Left ventricle myocardium inferior (tissue), 1 donor: Measurements from ENCODE around the gene SLC2A4RG. TPM values are rescaled to one million over a fixed set of nuclear protein-coding genes. Genes with fewer than 3 reads are reported as not detected.

ENCODE experiments used
- DNase-seq: peaks from one replicate; pipeline ENCODE4 v3.0.0-alpha.2; 2020
- H3K27ac ChIP-seq: fragments of 200-600 bp; replicated peaks from 2 replicates; pipeline ENCODE4 v1.8.0; 2021
- H3K27me3 ChIP-seq: fragments of 200-600 bp; 2 replicates; pipeline ENCODE4 v1.8.0; 2021; ENCODE audit warnings: low read depth
- H3K36me3 ChIP-seq: fragments of 200-600 bp; 2 replicates; pipeline ENCODE4 v1.8.0; 2021
- H3K4me1 ChIP-seq: fragments of 200-600 bp; 2 replicates; pipeline ENCODE4 v1.8.0; 2021
- H3K4me3 ChIP-seq: fragments of 200-600 bp; 2 replicates; pipeline ENCODE4 v1.8.0; 2021; ENCODE audit warnings: mild to moderate bottlenecking, moderate library complexity
- H3K9me3 ChIP-seq: fragments of 200-600 bp; replicated peaks from 2 replicates; pipeline ENCODE4 v1.8.0; 2021
- intact Hi-C: fragments of 100-400 bp; cut with micrococcal nuclease; formaldehyde crosslinking; loops from one replicate; pipeline ENCODE4 v1.11.0; 2022
- total RNA-seq: library from RNA; stranded (reverse); fragmentation: NEBNext Ultra II Directional; extraction: Animal tissue kit (Norgen Biotek cat#: 25700); gene quantifications from one replicate; pipeline ENCODE4 v1.2.1, GENCODE V29; 2021
- TF ChIP-seq, protein P1 (sequence below): fragments of 200-600 bp; IDR thresholded peaks from 2 replicates; pipeline ENCODE4 v1.8.0; 2021; ENCODE audit warnings: antibody characterized with exemption, mild to moderate bottlenecking, borderline replicate concordance
- donor health status: DM: no; HTN: yes; CAD: no; lungs with severe emphysema.

Gene SLC2A4RG
- total RNA-seq, 1 donor from 2014 or later: 79.2 TPM

DNA sequence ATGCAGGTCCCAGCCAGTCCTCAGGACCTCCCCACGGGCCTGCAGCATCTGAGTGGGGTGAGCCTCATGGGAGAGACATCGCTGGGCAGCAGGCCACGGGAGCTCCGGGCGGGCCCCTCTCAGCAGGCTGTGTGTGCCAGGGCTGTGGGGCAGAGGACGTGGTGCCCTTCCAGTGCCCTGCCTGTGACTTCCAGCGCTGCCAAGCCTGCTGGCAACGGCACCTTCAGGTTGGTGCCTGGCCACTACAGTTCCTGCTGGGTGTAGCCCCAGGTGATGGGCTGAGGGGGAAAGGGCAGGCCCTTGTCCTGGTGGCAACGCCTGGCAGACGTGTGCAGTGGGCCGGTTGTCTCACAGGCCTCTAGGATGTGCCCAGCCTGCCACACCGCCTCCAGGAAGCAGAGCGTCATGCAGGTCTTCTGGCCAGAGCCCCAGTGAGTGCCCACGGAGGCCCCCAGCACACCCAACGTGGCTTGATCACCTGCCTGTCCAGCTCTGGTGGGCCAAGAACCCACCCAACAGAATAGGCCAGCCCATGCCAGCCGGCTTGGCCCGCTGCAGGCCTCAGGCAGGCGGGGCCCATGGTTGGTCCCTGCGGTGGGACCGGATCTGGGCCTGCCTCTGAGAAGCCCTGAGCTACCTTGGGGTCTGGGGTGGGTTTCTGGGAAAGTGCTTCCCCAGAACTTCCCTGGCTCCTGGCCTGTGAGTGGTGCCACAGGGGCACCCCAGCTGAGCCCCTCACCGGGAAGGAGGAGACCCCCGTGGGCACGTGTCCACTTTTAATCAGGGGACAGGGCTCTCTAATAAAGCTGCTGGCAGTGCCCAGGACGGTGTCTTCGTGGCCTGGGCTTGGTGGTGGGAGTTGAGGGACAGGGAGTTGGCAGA is 43.9 kb upstream of the SLC2A4RG start:
- peaks cover 67% of the 10 kb centered on the region for H3K4me1 ChIP-seq
- H3K9me3 ChIP-seq: no peaks in the 10 kb centered on the region
- TF ChIP-seq, protein P1, sequence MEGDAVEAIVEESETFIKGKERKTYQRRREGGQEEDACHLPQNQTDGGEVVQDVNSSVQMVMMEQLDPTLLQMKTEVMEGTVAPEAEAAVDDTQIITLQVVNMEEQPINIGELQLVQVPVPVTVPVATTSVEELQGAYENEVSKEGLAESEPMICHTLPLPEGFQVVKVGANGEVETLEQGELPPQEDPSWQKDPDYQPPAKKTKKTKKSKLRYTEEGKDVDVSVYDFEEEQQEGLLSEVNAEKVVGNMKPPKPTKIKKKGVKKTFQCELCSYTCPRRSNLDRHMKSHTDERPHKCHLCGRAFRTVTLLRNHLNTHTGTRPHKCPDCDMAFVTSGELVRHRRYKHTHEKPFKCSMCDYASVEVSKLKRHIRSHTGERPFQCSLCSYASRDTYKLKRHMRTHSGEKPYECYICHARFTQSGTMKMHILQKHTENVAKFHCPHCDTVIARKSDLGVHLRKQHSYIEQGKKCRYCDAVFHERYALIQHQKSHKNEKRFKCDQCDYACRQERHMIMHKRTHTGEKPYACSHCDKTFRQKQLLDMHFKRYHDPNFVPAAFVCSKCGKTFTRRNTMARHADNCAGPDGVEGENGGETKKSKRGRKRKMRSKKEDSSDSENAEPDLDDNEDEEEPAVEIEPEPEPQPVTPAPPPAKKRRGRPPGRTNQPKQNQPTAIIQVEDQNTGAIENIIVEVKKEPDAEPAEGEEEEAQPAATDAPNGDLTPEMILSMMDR: no peak
- H3K4me3 ChIP-seq: no peak overlapping the region
- intact Hi-C loops: no loop called here
- no peaks in the 10 kb centered on the region for H3K27me3 ChIP-seq
- peak overlapping the region; percentile 71 for H3K27ac ChIP-seq
- peak; percentile 81 for DNase-seq
- peaks cover 14% of the 10 kb centered on the region for H3K36me3 ChIP-seq

DNA sequence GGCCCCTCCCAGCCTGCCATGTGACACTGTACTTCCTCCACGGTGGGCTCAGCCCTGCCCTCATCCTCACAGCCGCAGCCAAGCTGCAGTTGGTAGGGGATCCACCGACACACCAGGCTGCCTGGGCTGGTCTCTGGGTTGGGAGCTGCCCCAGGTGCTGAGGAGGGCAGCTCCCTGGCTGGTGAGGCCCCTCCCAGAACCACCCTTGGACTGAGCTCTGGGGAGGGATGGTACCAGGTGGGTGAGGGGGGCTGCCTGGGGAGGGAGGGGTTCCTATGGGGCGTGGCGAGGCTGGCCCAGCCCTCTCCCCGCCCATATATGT is 43.3 kb upstream of the SLC2A4RG start:
- TF ChIP-seq, protein P1: no peak
- Histone ChIP-seq H3K9me3 (no peaks in the 10 kb centered on the region), H3K27me3 (no peaks in the 10 kb centered on the region), H3K27ac (peak overlapping the region; percentile 71), H3K36me3 (peaks cover 14% of the 10 kb centered on the region), H3K4me3 (peak overlapping the region; percentile 53), H3K4me1 (peaks cover 69% of the 10 kb centered on the region)
- intact Hi-C loops: no loop called here
- no peak for DNase-seq

DNA sequence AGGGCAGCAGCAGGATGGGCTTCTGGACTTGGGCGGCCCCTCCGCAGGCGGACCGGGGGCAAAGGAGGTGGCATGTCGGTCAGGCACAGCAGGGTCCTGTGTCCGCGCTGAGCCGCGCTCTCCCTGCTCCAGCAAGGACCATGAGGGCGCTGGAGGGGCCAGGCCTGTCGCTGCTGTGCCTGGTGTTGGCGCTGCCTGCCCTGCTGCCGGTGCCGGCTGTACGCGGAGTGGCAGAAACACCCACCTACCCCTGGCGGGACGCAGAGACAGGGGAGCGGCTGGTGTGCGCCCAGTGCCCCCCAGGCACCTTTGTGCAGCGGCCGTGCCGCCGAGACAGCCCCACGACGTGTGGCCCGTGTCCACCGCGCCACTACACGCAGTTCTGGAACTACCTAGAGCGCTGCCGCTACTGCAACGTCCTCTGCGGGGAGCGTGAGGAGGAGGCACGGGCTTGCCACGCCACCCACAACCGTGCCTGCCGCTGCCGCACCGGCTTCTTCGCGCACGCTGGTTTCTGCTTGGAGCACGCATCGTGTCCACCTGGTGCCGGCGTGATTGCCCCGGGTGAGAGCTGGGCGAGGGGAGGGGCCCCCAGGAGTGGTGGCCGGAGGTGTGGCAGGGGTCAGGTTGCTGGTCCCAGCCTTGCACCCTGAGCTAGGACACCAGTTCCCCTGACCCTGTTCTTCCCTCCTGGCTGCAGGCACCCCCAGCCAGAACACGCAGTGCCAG is 42.8 kb upstream of the SLC2A4RG start, which contains the start of gene TNFRSF6B:
Gene TNFRSF6B, plus strand, starts transcription at position 25 of the 729 bp plus-strand sequence. Its CDS starts 116 bp downstream, at position 141.
- H3K27ac ChIP-seq: peak within 1 kb of the TSS; percentile 71
- H3K4me1 ChIP-seq: peaks cover 73% of the 10 kb centered on the region

DNA sequence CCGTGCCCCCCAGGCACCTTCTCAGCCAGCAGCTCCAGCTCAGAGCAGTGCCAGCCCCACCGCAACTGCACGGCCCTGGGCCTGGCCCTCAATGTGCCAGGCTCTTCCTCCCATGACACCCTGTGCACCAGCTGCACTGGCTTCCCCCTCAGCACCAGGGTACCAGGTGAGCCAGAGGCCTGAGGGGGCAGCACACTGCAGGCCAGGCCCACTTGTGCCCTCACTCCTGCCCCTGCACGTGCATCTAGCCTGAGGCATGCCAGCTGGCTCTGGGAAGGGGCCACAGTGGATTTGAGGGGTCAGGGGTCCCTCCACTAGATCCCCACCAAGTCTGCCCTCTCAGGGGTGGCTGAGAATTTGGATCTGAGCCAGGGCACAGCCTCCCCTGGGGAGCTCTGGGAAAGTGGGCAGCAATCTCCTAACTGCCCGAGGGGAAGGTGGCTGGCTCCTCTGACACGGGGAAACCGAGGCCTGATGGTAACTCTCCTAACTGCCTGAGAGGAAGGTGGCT is 42.2 kb upstream of the SLC2A4RG start:
- peak overlapping the region; percentile 53 for H3K4me3 ChIP-seq
- DNase-seq: peak; percentile 13
- H3K27me3 ChIP-seq: no peaks in the 10 kb centered on the region
- H3K9me3 ChIP-seq: no peaks in the 10 kb centered on the region
- TF ChIP-seq, protein P1: no peak
- intact Hi-C loops: no loop called here
- peaks cover 70% of the 10 kb centered on the region for H3K4me1 ChIP-seq
- H3K36me3 ChIP-seq: peaks cover 14% of the 10 kb centered on the region
- peak overlapping the region; percentile 30 for H3K27ac ChIP-seq

More for the DNA sequence above, 42.8 kb upstream of the SLC2A4RG start, which contains the start of gene TNFRSF6B:
- TF ChIP-seq, protein P1: no peak
- Histone ChIP-seq H3K9me3 (no peaks in the 10 kb centered on the region), H3K27me3 (no peaks in the 10 kb centered on the region), H3K4me3 (peak within 1 kb of the TSS; percentile 53), H3K36me3 (peaks cover 14% of the 10 kb centered on the region)
- intact Hi-C loops: no loop called here
- DNase-seq: no peak

DNA sequence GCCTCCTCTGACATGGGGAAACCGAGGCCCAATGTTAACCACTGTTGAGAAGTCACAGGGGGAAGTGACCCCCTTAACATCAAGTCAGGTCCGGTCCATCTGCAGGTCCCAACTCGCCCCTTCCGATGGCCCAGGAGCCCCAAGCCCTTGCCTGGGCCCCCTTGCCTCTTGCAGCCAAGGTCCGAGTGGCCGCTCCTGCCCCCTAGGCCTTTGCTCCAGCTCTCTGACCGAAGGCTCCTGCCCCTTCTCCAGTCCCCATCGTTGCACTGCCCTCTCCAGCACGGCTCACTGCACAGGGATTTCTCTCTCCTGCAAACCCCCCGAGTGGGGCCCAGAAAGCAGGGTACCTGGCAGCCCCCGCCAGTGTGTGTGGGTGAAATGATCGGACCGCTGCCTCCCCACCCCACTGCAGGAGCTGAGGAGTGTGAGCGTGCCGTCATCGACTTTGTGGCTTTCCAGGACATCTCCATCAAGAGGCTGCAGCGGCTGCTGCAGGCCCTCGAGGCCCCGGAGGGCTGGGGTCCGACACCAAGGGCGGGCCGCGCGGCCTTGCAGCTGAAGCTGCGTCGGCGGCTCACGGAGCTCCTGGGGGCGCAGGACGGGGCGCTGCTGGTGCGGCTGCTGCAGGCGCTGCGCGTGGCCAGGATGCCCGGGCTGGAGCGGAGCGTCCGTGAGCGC is 41.6 kb upstream of the SLC2A4RG start:
- Histone ChIP-seq H3K36me3 (peaks cover 14% of the 10 kb centered on the region), H3K9me3 (no peaks in the 10 kb centered on the region), H3K27me3 (no peaks in the 10 kb centered on the region), H3K27ac (peak overlapping the region; percentile 53), H3K4me1 (peaks cover 70% of the 10 kb centered on the region), H3K4me3 (no peak overlapping the region)
- intact Hi-C loops: no loop called here
- no peak for DNase-seq
- TF ChIP-seq, protein P1: no peak
